AG08395 (cell line): ENCODE data around the gene TFAP2E.
A peak's percentile ranks its signal among the peaks of the same experiment; 100 is the strongest.

Source experiments
- DNase-seq: peaks from one replicate; pipeline ENCODE4 v3.0.0; 2012; ENCODE audit warnings: mixed read lengths, low spot score

The TFAP2E gene

GRCh38 chr1:35573198-35574124 lies at the start of gene TFAP2E:
Gene TFAP2E (plus strand): TSS chr1:35573314. CDS start chr1:35573578, 264 bp downstream.
- DNase-seq, result peak; percentile 63

GRCh38 chr1:35524106-35524505 lies 49.0 kb upstream of the TFAP2E start:
- DNase-seq, result no peak

- DNase-seq, result no peak
These were observed 42.9 kb upstream of the TFAP2E start for GRCh38 chr1:35530168-35530567.

GRCh38 chr1:35530946-35531345 lies 42.2 kb upstream of the TFAP2E start:
- no peak for DNase-seq

- DNase-seq, result no peak
These were observed 41.7 kb upstream of the TFAP2E start for GRCh38 chr1:35531368-35531767.

GRCh38 chr1:35532497-35533223 lies 40.5 kb upstream of the TFAP2E start:
- DNase-seq, result no peak

- DNase-seq, result no peak
These were observed 39.5 kb upstream of the TFAP2E start for GRCh38 chr1:35533586-35533985.

GRCh38 chr1:35535243-35535642 lies 37.9 kb upstream of the TFAP2E start:
- no peak for DNase-seq

- DNase-seq, result no peak
These were observed 36.5 kb upstream of the TFAP2E start for GRCh38 chr1:35536556-35537162.

- DNase-seq, result no peak
These were observed 35.3 kb upstream of the TFAP2E start for GRCh38 chr1:35537806-35538205.

GRCh38 chr1:35539073-35539823 lies 33.9 kb upstream of the TFAP2E start:
- peak; percentile 29 for DNase-seq

GRCh38 chr1:35539824-35540261 lies 33.3 kb upstream of the TFAP2E start:
- DNase-seq, result peak; percentile 61

GRCh38 chr1:35544976-35545375 lies 28.1 kb upstream of the TFAP2E start:
- peak; percentile 50 for DNase-seq

- DNase-seq, result no peak
These were observed 26.5 kb upstream of the TFAP2E start for GRCh38 chr1:35546614-35547013.

- DNase-seq, result no peak
These were observed 19.3 kb upstream of the TFAP2E start for GRCh38 chr1:35553851-35554250.

- no peak for DNase-seq
These were observed 18.6 kb upstream of the TFAP2E start for GRCh38 chr1:35554266-35555211.

GRCh38 chr1:35555212-35555584 lies 17.9 kb upstream of the TFAP2E start:
- no peak for DNase-seq

GRCh38 chr1:35555601-35556477 lies 17.3 kb upstream of the TFAP2E start:
- no peak for DNase-seq

GRCh38 chr1:35556484-35557117 lies 16.5 kb upstream of the TFAP2E start:
- DNase-seq, result no peak
